GM12891 (cell line): ENCODE measurements around the gene RRP7A.
"Not testable (repeated sequence)": the region's sequence is repeated elsewhere in the genome, so short reads cannot be mapped to it uniquely, and the experiment has no call there.

Experiments used
- DNase-seq: peaks from one replicate; pipeline ENCODE4 v3.0.0; 2011; ENCODE audit warnings: low spot score; ENCODE audit not compliant: insufficient read length
- FAIRE-seq: peaks from 2 replicates; lab custom pipeline; 2011; peaks lifted over from hg19 to GRCh38; lab: Jason Lieb, UNC
- PAX5 ChIP-seq: IDR thresholded peaks from 2 replicates; pipeline ENCODE4 v1.6.1; 2011; ENCODE audit warnings: low read length, moderate library complexity, mild to moderate bottlenecking; ENCODE audit not compliant: insufficient read depth, severe bottlenecking
- POLR2A ChIP-seq: IDR thresholded peaks from 2 replicates; pipeline ENCODE4 v1.6.1; 2011; ENCODE audit warnings: low read depth, low read length, control low read depth
- POLR2AphosphoS5 ChIP-seq: IDR thresholded peaks from 2 replicates; pipeline ENCODE4 v1.6.1; 2011; ENCODE audit warnings: low read depth, low read length, control low read depth
- POU2F2 ChIP-seq: IDR thresholded peaks from 2 replicates; pipeline ENCODE4 v1.6.1; 2011; ENCODE audit warnings: low read depth, mild to moderate bottlenecking, control low read depth, low read length, moderate library complexity
- SPI1 ChIP-seq: IDR thresholded peaks from 2 replicates; pipeline ENCODE4 v1.6.1; 2011; ENCODE audit warnings: low read depth, low read length, control low read depth
- TAF1 ChIP-seq: IDR thresholded peaks from 2 replicates; pipeline ENCODE4 v1.6.1; 2011; ENCODE audit warnings: low read depth, low read length, control low read depth

The RRP7A gene

DNA sequence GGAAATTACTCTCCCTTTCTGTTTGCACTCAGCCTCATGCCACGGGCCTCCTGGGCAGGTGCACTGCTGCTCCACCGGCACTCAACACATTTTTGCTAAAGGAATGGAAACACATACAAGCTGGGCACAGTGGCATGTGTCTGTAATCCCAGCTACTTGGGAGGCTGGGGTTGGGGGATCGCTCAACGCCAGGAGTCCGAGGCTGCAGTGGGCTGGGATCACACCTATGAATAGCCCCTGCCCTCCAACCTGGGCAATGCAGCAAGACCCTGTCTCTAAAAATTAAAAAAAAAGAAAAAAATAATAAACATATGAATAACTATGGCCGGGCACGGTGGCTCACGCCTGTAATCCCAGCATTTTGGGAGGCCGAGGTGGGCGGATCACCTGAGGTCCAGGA, 30.6 kb downstream of the RRP7A start:
- TF ChIP-seq POU2F2 (no peak), POLR2A (no peak), PAX5 (no peak), TAF1 (no peak)
- FAIRE-seq (peak; percentile 40), DNase-seq (no peak)

- FAIRE-seq: no peak
- no peak for DNase-seq
- TF ChIP-seq POLR2AphosphoS5 (no peak), SPI1 (no peak), POLR2A (no peak), TAF1 (no peak), POU2F2 (no peak), PAX5 (no peak)
Observed at GRCh38 chr22:42484506-42484905, 35.1 kb downstream of the RRP7A start.

GRCh38 chr22:42483610-42484223, 35.9 kb downstream of the RRP7A start:
- not testable (repeated sequence) for DNase-seq, FAIRE-seq

DNA sequence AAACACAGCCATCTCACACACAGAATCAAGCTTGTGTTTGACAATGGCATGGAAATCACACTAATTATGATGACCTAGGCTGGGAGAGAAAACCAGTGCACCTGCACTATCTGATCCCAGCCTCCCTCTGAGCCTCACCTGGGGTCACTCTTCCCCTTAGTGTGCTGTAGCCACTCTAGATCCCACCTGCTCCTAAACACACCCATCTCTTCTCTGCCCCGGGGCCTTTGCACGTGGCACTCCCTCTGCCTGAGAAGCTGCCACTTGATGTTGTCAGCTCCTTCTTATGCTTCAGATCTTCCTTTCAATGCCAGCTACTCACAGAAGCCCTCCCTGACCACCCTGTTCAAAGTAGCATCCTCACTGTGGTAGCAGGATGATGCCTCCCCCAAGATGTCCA, 44.5 kb downstream of the RRP7A start:
- DNase-seq: no peak
- no peak for FAIRE-seq
- TF ChIP-seq SPI1: no peak
- no peak for TF ChIP-seq POLR2A
- TF ChIP-seq PAX5: no peak
- TF ChIP-seq POU2F2: no peak
- TF ChIP-seq POLR2AphosphoS5: no peak
- no peak for TF ChIP-seq TAF1

DNA sequence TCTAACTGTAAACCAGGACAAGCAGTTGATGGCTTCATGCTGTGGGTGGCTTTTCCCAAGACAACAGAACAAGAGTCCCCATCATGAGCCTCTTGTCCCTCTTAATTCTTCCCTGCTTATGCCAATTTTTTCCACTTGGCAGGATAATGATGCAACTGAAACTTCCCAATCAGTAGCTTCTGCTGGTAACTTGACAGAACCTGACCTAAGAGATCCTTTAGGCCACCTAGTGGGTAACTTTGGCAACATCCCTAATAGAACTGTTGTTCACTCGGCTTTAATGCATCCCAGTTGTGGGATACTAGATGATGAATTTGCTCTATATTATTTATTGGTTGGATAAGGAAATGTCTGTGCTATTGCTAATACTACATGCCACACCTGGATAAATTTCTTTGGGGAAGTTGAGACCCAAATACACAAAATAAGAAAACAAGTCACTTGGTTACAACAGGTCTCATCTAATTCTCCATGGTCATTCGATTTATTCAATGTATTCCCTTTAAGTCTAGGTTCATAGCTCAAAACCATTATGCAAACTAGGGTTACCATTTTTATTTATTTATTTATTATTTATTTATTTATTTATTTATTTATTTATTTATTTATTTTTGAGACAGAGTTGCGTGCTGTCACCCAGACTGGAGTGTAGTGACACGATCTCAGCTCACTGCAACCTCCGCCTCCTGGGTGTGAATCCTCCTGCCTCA, 46.0 kb downstream of the RRP7A start:
- FAIRE-seq (peak; percentile 87), DNase-seq (no peak)
- TF ChIP-seq SPI1: no peak

DNA sequence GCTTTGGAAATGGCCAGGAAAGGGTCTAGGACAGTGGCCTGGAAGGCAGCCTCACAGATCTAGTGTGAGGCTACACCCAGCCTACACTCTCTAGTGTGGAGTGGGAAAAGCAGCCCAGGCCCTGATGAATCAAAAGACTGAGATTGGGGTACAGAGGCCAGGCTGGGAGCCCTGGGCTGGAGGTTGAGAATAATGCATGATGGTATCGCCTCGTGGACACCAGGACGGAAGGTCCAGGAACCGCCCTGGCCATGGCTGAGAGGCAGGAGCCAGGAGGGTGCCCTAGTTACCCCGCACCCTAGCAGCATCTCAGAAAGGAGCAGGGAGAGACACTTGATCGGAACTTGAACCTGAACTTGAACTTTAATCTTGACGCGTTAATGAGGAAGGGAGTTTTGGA, 46.9 kb downstream of the RRP7A start:
- FAIRE-seq (no peak), DNase-seq (no peak)
- TF ChIP-seq TAF1 (no peak), SPI1 (no peak), POU2F2 (no peak), POLR2AphosphoS5 (no peak), POLR2A (no peak), PAX5 (no peak)

DNA sequence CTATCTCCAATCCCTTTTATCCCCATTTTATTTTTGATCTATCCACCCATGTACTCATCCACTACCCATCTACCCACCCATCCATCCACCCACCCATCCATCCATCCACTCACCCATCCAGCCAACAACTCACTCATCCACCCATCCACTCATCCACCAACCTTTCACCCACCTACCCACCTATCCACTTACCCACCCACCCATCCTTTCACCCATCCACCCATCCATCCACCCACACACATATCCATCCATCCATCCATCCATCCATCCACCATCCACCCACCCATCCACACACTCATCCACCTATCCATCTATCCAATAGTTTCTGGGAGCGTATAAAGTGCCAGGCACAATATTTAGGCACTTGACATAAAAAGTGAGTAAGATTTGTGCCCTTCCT, 48.2 kb downstream of the RRP7A start:
- FAIRE-seq: no peak

DNA sequence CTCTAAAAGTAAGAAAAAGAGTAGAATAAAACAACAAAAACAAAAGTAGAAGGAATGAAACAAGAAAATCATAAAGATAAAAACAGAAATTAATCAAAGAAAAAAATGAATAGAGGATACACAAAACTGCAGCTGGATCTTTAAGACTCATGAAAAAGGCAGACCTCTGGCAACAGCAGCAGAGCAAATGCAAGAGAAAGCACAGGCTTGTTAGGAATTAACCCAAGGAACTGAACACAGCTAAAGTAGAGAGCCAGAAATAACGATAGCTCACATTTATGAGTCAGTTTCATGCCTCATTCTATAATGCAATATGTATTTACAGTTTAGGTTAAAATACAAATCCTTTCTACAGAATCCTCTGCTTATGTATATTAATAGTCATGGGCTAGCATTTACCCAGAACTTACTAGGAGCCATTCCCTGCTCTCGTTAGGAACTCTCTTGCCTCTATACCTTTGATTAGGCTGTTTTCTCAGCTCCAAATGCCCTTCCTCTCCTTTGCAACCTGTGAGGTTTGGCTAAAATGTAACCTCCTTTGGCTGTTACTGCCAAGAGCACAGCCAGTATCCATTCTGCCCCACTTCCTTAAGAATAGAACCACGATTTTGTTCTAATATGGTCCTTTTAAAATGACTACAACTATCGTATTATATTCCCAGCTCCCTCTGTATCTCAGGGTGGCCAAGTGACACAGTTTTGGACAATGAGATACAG, 49.1 kb downstream of the RRP7A start:
- DNase-seq (no peak), FAIRE-seq (no peak)
- no peak for TF ChIP-seq TAF1
- TF ChIP-seq POU2F2: no peak
- no peak for TF ChIP-seq POLR2A

More for the DNA sequence above, 48.2 kb downstream of the RRP7A start:
- no peak for TF ChIP-seq POLR2A
- no peak for TF ChIP-seq TAF1
- no peak for TF ChIP-seq SPI1
- TF ChIP-seq POLR2AphosphoS5: no peak
- TF ChIP-seq PAX5: no peak
- no peak for TF ChIP-seq POU2F2
- no peak for DNase-seq

DNA sequence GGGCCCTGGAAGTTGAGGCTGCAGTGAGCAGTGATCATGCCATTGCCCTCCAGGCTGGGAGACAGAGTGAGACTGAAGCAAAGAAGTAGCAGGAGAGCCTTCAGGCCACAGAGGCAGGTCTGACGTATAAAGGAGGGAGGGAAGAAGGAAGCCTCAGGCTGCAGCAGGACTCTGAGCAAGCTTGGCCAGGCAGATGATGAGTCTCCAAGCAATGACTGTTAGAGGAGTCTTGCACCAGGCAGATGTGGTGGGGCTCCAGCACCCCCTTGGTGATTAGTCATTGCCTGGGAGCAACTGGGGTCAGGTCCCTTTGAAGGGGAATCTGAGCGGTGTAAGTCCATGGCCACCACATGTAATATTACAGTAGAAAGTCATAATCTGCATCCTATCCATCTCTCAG, 50.8 kb downstream of the RRP7A start:
- TF ChIP-seq SPI1 (no peak), POU2F2 (no peak), POLR2A (no peak), PAX5 (no peak), TAF1 (no peak), POLR2AphosphoS5 (no peak)
- DNase-seq (no peak), FAIRE-seq (no peak)

DNA sequence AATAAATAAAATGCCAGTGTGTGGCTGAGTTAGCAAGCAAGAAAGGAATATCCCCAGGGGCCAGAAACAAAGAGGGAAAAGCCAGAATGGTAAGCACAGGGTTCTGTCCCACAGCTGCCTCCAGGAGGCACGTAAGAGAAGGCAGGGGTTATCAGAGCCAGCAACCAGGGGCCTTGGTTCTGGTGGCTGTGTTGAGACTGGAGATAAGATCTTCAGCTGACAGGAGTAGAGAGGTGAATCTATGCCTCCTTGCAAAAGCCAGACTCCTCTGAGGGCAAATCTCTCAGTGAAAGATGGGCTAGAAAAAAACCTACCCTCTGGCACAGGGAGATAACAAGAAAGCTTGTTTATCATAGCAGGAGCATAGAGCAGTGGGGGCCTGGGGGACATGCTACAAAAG, 57.6 kb downstream of the RRP7A start:
- no peak for DNase-seq
- peak; percentile 31 for FAIRE-seq
- TF ChIP-seq POU2F2 (no peak), POLR2A (no peak)

DNA sequence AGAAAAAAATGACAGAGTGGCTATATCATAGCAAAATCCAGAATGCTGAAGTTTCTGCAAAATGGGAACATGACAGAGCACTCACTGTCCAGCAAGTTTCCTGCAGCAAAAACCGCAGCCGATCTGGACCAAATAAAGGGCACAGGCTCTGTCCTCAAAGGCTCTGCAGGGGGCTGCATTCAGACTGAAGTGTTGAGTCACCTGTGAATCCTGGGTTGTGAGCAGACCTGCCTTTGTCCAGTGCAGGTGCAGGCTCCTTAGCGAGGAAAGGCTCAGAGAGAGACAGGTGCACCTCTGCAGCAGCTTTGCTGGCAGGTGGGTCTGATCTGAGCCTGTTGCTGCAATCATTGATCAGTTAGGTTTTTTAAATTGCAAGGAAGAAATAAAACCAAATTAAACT, 58.1 kb downstream of the RRP7A start:
- DNase-seq (no peak), FAIRE-seq (no peak)
- no peak for TF ChIP-seq SPI1
- no peak for TF ChIP-seq POLR2AphosphoS5
- TF ChIP-seq POLR2A: no peak
- no peak for TF ChIP-seq POU2F2
- no peak for TF ChIP-seq TAF1
- TF ChIP-seq PAX5: no peak
